GM18511 (cell line): Measurements from ENCODE around the gene UBE2R2.
"Not testable (repeated sequence)": the region's sequence is repeated elsewhere in the genome, so short reads cannot be mapped to it uniquely, and the experiment has no call there.

Experiments used
- ATAC-seq: cut with Tn5 transposase; IDR thresholded peaks from one replicate; pipeline ENCODE4 v1.9.1; 2021; ENCODE audit warnings: mild to moderate bottlenecking, moderate library complexity; ENCODE audit not compliant: unreplicated experiment

UBE2R2 gene

DNA sequence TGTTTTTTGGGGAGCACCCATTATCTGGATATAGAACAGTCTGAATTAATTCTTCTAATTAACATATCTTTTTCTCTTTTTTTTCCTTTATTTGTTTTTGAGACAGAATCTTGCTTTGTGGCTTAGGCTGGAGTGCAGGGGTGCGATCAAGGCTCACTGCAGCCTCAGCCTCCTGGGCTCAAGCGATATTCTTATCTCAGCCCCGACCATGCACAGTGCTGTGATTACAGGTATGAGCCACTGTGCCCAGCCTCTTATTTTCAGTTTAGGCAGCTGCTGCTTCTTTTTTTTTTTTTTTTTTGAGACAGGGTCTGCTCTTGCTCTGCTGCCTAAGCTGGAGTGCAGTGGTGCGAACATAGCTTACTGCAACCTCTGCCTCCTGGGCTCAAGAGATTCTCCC is 20.2 kb downstream of the UBE2R2 start:
- no peak for ATAC-seq

DNA sequence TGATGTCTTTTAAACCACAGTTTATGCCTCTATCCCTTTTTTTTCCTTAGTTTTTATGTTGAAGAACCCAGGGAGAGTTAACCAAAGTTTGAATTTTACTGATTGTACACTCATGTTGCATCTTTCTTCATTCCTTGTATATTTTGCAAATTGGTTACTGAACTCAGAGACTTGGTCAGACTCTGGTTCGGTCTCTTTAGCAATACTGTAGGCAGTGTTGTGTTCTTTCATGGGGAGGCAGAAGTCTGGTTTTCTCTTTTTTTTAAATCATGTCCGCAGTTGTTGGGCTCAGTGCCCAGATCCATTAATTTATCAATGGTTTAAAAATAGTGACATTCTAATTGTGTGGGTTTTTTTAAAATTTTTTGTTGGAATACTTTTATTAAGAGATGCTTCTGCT is 23.4 kb downstream of the UBE2R2 start:
- ATAC-seq, result no peak

DNA sequence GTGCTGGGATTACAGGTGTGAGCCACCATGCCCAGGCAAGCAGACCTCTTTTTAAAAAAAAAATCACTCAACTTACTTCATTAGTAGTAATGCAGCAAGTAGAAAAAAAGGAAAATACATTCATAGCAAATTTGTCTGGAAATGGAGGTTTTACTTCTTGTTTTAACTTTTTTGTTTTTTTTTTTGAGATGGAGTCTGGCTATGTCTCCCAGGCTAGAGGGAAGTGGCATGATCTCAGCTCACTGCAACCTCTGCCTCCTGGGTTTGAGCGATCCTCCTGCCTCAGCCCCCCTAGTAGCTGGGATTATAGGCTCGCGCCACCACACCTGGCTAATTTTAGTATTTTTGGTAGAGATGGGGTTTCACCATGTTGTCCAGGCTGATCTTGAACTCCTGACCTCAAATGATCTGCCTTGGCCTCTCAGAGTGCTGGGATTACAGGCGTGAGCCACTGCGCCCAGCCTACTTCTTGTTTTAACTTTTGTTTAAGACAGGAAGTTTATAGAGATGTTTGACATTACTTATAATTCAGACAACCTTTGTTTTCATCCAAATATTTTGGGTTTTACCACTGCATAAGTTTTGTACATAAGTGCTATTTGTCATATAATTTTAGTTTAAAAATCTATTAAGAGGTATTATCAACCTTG is 26.5 kb downstream of the UBE2R2 start:
- no peak for ATAC-seq

DNA sequence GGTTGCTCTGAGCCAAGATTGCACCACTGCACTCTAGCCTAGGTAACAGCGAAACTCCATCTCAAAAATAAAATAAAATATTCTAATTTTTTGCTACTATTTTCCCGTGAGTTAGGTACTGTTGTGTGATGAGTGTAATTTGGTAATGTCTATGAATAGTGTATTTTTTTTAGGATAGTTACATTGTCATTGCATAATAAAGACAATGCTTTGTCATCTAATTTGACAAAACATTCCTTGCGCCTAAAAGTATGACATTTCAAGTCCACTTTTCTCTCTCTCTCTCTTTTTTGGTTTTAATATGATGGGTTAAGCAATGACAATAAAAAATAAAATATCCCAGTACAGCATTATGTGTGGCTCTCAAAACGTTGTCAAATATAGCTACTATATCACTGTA is 29.3 kb downstream of the UBE2R2 start:
- no peak for ATAC-seq

DNA sequence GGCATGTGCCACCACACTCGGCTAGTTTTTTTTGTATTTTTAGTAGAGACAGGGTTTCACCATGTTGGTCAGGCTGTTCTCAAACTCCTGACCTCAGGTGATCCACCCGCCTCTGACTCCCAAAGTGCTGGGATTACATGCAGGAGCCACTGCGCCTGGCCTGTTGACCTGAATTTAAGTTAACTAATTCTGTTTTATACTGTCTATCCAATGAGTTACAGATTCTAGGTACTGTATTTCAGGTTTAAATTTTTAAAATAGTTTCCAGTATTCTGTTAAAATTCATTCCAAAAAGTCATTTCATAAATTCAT is 30.9 kb downstream of the UBE2R2 start:
- ATAC-seq, result not testable (repeated sequence)

DNA sequence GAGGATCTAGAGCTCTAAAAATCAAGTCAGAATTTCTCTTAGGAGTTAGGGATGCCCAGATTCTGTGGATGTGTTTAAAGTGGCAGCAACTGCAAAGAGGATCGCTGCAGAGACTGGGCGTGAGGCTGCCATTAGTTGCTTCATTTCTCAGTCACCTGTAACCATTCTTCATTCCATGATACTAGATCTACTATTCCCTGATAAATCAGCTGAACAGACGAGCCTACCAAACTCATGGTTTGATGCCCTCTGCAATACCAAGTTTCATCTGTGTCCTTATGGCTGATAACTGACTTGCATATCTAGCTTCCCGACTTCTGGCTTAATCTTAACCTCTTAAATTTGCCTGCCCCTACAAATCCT is 33.3 kb downstream of the UBE2R2 start:
- no peak for ATAC-seq

DNA sequence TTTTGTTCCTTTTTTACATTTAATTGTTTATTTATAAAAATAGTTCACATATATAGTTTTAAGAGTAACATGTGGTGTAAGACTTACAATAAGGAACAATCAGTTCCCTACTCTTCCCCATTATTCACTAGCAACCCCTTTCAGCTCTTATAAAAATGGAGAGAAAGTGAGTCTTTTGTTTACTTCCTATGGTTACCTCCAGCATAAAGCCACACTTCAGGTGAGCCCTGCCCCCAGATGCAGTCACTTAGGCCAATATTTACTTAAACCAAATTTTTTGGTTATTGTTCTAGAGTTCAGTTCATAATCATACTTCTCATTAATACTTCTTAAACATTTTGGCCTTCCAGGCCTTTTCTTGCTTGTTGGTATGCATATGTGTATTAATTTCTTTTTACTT is 33.7 kb downstream of the UBE2R2 start:
- ATAC-seq, result no peak

DNA sequence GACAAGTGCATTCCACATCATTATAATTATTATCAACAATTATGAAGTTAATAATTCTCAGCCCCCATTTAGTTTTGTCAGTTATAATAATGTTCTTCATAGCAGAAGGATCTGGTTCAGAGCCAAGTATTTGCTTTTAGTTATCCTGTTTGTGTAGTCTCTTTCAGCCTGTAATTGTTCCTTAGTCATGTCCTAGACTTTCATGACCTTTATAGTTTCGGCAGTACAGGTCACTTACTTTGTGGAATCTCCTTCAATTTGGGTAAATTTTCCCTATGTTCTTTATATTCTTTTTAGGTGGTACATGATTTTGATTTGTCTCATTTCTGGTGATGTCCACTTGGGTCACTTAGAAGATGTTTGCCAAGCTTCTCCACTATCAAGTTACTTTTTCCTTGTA is 34.3 kb downstream of the UBE2R2 start:
- ATAC-seq, result no peak

DNA sequence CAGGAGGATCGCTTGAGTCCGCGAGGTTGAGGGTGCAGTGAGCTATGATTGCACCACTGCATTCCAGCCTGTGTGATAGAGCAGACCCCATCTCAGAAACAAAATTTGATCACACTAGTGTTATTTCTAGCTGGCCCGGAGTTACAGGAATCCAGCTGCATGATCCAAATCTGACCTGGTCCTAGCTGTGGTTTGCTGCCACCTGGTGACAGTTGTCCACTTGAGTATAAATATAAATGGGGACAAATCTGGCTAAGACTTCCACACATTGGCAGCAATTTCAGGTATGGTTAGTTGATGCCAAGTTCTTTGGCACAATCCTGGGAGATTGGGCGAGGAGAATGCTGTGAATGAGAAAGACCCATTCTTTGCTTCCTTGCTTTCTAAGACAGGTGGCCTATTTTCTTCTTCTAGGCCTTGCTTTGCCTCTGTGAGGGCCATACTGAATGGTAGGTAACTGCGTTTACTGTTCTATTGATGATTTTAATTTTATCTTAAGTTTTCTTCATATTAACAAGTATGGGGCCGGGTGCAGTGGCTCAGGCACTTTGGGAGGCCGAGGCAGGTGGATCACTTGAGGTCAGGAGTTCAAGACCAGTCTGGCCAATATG is 35.4 kb downstream of the UBE2R2 start:
- no peak for ATAC-seq

DNA sequence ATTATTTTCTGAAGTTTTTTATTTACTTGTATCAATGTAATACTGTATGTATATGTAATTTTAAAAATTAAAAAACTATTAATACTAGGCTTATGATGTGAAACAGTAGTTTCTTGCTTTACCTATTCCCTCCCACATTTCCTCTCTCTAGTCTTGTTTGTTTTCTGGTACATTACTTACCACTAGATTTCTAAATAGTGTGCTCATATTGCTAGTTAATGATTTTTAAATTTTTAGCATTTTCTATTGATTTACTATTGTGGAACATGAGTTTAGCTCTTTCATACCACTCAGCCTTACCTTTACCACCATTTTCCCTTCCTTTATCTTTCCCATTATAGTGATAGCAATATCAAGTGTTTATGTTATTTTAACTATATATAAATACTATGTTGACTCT is 39.3 kb downstream of the UBE2R2 start:
- ATAC-seq, result no peak

DNA sequence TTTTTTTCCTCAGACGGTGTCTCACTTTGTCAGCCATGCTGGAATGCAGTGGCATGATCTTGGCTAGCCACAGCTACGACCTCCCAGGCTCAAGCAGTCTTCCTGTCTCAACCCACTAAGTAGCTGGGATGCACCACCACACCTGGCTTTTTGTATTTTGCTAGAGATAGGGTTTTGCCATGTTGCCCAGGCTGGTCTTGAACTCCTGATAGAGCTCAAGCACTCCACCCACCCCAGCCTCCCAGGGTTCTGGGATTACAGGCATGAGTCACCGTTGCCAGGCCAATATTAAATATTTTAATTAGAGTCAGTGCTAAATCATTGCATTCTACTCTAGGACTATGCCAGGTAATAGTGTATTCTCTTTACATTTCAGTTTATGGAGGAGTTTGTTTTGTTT is 41.5 kb downstream of the UBE2R2 start:
- ATAC-seq, result no peak

DNA sequence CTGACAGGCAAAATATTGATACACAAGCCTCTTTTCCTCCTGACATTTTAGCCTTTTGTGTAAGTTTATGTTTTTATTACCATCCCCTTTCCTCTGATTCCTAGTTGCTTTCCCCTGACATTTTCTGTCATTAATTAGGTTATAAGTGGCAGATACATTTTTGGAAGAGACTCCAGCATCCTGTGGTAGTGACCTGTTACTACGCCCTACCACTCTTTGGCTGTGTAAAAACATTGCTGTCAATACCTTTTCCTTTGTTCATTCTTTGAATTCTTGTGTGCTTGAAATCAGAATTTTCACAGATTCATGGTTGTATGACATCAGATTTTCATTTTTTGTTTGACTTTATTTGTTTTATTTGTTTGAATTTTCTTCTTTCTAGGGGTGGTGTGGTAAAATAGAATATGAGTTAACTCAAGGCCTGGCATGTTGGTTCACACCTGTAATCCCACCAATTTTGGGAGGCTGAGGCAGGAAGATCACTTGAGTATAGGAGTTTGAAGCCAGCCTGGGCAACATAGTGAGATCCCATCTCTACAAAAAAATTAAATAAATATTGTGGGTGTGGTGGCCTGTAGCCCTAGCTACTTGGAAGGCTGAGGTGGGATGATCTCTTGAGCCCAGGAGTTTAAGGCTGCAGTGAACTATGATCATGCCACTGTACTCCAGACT is 43.4 kb downstream of the UBE2R2 start:
- no peak for ATAC-seq

DNA sequence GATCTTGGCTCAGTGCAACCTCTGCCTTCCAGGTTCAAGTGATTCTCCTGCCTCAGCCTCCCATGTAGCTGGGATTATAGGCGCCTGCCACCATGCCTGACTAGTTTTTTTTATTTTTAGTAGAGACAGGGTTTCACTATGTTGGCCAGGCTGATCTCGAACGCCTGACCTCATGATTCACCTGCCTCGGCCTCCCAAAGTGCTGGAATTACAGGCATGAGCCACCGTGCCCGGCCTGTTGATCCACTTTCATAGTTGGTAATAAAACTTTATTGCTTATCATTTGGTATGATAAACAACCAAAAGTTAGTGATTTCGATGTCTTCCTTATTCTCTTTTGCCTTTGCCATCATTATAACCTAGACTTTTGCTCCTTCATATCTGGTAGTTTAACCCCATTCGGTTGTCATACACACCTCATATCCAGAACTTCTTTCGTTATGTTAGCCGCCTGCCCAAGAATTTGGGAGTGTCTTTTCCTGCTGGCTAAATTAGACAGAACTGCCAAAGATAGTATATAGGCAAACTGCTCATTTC is 45.0 kb downstream of the UBE2R2 start:
- ATAC-seq, result no peak

DNA sequence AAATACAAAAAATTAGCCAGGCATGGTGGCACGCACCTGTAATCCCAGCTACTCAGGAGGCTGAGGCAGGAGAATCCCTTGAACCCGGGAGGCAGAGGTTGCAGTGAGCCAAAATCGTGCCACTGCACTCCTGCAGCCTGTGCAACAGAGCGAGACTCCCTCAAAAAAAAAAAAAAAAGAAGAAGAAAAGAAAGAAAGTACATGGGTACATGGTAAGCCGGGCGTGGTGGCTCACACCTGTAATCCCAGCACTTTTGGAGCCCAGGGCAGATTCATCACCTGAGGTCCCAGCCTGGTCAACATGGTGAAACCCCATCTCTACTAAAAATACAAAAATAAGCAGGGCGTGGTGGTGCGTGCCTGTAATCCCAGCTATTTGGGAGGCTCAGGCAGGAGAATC is 46.1 kb downstream of the UBE2R2 start:
- not testable (repeated sequence) for ATAC-seq

DNA sequence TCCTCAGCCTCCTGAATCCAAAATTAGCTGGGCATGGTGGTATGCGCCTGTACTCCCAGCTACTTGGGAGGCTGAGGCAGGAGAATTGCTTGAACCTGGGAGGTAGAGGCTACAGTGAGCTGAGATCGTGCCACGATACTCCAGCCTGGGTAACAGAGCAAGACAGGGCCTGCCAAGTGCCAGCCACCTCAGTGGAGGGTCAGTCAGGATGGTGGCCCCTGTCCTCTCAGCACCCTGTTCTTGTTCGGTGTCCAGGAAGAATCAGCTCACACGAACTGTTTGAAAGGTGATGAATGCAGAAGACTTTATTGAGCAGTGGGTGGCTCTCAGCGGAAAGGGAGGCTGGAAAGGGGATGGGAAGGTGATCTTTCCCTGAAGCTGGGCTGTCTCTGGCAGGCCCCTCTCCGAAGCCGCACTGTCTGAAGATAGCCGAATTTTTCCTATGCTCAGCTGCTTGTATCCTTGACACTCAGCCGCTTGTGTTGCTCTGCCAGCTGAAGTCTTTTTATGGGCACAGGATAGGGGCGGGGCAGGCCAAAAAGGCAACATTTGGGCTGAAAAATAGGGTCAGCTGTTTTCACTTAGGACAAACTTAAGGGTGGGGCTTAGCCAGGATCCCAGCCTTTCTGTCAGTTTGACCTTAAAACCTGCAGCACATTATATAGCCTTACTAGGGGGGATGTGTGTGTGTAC is 50.9 kb downstream of the UBE2R2 start:
- no peak for ATAC-seq

DNA sequence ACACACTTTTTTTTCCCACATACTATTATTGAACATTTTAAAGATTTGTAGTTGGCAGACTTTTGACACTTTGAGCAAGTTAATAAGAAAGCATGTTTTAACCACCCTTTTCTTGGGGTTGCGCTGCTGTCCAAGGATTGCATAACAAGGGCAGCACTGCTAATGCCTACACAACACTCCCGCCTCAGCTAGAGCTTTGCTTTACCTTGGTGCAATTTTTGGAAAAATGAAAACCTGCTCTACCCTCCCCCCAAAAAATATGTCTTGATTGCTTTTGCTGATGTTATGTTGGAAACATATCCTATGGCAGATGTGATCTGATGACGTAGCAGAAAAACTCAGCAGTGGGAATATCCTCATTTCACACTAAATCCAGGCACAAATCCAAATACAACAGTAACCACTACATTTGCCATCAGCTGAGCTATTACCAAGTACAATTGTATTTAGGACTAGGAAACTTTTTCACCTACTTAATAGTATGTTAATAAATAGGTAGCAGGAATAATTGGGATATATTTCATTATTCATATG is 51.5 kb downstream of the UBE2R2 start:
- no peak for ATAC-seq

DNA sequence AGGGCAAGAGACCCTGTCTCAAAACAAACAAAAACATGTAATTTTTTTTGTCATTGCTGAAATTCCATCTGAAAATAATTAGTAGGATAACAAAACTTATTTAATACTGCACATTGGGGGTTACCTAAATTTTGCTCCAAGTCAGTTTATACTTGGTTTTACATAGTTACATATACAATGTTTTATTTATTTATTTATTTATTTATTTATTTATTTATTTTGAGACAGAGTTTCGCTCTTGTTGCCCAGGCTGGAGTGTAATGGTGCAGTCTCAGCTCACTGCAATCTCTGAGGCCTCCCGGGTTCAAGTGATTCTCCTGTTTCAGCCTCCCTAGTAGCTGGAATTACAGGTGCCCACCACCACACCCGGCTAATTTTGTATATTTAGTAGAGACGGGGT is 52.3 kb downstream of the UBE2R2 start:
- ATAC-seq, result not testable (repeated sequence)

DNA sequence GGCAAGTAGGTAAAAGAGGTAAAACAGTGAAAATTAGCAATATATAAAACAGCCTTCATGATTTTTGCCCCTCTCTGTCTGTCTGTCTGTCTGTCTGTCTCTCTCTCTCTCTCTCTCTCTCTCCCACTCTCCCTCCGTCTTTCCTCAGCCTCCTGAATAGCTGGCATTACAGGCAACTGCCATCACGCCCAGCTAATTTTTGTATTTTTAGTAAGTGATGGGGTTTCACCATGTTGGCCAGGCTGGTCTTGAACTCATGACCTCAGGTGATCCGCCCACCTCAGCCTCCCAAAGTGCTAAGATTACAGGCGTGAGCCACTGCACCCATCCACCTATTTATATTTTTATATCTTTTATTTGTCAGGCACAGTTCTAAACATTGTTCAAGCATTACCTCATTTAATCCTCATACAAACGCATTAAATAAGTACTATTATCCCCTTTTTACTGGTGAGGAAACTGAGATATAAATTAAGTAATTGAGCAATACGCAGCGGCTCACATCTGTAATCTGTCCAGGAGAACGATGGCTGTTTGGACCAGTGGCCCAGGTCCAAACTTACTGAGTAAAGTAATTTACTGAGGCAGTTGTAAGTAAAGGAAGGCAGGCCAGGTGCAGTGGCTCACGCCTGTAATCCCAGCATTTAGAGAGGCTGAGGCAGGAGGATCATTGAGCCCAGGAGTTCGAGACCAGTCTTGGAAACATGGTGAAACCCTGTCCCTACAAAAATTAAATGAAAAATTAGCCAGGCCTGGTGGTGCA is 60.9 kb downstream of the UBE2R2 start:
- no peak for ATAC-seq

DNA sequence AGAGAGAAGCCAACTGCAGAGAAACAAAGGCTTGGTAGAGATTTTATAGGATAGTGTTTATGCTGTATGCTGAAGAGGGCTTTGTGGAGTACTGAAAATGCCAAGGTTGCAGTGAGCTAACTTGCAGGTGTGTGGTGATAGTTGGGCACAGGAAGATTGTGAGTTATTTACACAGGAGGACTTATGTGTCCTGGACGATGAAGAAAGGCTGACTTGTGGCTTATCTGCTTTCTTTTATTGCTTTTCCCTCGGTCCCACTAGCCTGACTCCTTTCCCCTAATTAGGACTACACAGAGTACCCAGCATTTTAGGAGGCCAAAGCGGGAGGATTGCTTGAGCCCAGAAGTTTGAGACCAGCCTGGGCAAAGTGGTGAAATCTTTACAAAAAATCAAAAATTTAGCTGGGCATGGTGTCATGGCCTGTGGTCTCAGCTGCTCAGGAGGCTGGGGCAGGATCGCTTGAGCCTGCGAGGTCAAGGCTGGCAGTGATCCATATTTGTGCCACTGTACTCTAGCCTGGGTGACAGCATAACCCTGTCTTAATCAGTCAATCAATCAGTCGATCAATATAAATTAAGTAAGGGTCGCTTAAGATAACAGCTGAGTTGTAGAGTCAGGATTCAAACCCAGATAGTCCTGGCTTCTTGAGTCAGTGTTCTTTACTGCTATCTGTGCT is 61.9 kb downstream of the UBE2R2 start:
- ATAC-seq, result no peak
